Spleen (tissue), 7 donors: Measurements from ENCODE around the gene SMIM33.

ENCODE experiments used
- POLR2A ChIP-seq, 3 donors: fragments of 450-650 bp; IDR thresholded peaks; one replicate each; pipeline ENCODE4 v1.5.1; 2017; ENCODE audit warnings: antibody characterized with exemption in 3 of 3, mild to moderate bottlenecking in 1 of 3
- POLR2AphosphoS5 ChIP-seq, 3 donors: sonication (generic); formaldehyde crosslinking; IDR thresholded peaks; one replicate each; pipeline ENCODE4 v1.5.1; 2017; ENCODE audit warnings: antibody characterized with exemption in 3 of 3
- TF ChIP-seq, protein P1 (sequence below), 11 experiments: fragments of 200-600 bp in 7 of 11; fragments of 450-650 bp in 4 of 11; sonication (generic) in 4 of 11; IDR thresholded peaks in 8 of 11; conservative IDR thresholded peaks in 3 of 11; 1 replicate in 7 of 11; 2 replicates in 4 of 11; pipeline versions ENCODE4 v1.4.0 to v1.8.0; 2016 to 2021; ENCODE audit warnings: antibody characterized with exemption in 11 of 11, inconsistent platforms in 4 of 11, mild to moderate bottlenecking in 1 of 11
- donor health status: DM: no; HTN: no; CAD: no; lungs with moderate emphysema.
- donor health status: DM: no; HTN: no; CAD: no.
- donor health status: DM: no; HTN: no; CAD: no.

DNA sequence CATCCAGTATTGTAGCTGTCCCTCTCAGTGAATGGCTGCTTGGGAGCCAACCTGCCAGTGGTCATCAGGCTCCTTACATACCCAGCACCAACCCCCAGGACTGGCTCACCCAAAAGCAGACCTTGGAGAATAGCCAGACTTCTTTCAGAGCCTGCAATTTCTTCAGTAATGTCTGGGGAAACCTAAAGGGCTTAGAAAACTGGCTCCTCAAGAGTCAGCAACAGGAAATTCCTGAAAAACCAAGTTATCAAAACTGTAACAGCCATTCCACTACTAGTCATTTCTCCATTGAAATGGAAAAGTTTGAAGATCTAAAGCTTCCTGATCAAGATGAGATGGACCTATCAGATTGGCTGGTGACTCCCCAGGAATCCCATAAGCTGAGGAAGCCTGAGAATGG lies 24.0 kb downstream of the SMIM33 start:
- TF ChIP-seq, protein P1, sequence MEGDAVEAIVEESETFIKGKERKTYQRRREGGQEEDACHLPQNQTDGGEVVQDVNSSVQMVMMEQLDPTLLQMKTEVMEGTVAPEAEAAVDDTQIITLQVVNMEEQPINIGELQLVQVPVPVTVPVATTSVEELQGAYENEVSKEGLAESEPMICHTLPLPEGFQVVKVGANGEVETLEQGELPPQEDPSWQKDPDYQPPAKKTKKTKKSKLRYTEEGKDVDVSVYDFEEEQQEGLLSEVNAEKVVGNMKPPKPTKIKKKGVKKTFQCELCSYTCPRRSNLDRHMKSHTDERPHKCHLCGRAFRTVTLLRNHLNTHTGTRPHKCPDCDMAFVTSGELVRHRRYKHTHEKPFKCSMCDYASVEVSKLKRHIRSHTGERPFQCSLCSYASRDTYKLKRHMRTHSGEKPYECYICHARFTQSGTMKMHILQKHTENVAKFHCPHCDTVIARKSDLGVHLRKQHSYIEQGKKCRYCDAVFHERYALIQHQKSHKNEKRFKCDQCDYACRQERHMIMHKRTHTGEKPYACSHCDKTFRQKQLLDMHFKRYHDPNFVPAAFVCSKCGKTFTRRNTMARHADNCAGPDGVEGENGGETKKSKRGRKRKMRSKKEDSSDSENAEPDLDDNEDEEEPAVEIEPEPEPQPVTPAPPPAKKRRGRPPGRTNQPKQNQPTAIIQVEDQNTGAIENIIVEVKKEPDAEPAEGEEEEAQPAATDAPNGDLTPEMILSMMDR (IDR thresholded peaks at IDR 0.05 in 8 of 11, conservative IDR thresholded peaks at IDR 0.05 in 3 of 11): no peak
- TF ChIP-seq POLR2A (IDR thresholded peaks at IDR 0.05): no peak
- no peak for TF ChIP-seq POLR2AphosphoS5 (IDR thresholded peaks at IDR 0.05)
